Measurements from ENCODE around the gene C22orf39.
A peak's percentile ranks its signal among the peaks of the same experiment; 100 is the strongest.
"Not testable (repeated sequence)": the region's sequence is repeated elsewhere in the genome, so short reads cannot be mapped to it uniquely, and the experiment has no call there.

C22orf39 gene

GRCh38 chr22:19450363-19451175, 3.1 kb upstream of the C22orf39 start:
- DNase-seq: no peak

DNA sequence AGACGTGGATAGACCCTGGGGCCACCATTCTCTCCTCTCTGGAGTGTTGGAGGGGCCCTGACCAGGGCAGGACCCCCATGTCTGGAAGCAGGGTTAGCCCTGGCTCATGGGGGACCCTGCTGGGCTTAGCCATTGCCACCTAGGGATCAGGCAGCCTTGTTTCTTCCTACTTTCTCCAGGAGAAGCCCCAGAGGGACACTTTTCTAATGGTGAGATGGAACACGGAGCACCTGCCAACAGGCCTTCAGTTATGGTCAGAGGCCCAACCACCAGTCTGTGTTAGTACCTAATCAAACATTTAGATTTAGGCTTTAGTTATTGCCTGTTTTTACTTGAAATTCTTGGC, 1.9 kb upstream of the C22orf39 start:
- no peak for DNase-seq

DNA sequence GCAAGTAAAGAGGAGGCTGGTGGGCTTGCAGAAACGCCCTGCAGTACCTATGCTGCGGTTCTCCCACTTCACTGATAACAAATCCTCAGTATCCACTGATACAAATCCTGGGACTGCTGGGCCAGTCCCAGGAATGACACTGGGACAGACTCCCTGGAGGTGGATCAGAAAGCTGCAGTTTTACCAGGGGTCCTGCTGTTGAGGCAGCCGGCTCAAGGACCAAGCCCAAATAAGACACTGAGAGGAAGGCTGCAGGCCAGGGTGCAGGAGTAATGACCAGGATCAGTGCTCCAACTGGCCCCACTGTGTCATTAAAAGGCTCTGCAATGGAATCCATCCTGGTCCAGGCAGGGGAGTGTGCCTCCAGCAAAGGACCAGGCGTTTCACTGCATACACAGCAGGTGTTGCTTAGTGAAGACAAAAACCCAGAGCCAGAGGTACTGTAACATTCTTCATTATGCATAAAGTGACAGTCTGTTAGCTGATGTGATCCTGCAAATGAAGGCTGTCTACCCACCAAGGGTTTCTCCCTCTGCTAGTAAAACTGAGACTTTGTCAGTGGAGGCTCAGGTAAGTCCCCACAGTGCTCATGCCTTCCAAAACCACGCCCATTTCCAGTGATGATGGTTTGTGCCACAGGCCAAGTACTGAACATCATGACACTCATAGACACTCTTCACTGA, 1.4 kb upstream of the C22orf39 start:
- no peak for DNase-seq

GRCh38 chr22:19448076-19448607, 631 bp upstream of the C22orf39 start:
- peak; percentile 63 for DNase-seq

DNA sequence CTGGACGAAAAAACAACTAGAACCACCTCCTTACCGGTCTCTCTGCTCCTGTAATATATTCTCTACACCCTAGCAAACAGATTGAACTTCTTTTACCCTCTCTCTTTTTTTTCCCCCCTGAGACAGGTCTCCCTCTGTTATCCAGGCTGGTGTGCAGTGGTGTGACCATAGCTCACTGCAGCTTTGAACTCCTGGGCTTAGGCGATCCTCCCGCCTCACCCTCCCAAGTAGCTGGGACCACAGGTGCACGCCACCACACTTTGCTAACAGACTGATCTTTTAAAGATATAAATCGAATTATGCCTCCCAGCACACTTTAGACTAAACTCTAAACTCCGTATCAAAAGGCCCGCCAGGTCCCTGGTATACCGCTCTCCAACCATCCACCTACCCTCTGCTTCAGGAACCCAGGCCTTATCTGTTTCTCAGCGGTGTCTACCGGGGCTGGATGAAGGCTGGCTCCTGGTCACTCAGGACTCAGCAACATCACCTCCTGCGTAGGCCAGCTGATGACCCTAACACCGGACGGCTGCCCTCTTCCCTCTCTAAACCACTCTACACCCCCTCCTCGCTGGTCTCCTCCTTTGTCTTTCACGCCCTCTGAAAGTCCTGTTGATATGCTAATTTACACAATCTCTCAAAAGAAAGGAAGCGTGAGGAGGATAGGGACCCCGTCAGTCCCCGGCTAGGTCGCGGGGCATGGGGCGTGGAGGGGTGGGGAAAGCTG, 745 bp downstream of the C22orf39 start:
- DNase-seq: no peak

GRCh38 chr22:19445279-19445982, 2.1 kb downstream of the C22orf39 start:
- DNase-seq: not testable (repeated sequence)

- no peak for DNase-seq
Measured at GRCh38 chr22:19443544-19444211, 3.8 kb downstream of the C22orf39 start.

DNA sequence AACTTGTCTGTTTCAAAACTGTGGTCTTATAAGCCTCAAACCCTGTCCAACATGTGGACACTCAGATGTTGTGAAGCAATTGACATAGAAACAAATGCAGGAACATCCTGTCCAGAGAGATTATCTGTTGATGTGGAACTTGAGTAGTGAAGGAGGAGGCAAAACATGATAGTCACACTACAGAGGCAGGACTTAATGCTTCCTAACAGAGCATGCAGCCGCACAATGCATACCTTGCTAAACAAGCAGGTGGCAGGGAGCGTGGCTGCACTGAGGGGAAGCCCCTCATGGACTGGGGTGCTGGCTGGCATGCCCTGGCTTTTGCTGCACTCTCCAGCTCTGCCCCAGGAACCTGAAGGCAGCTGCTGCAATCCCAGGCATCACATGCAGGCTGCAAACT, 5.3 kb downstream of the C22orf39 start:
- no peak for DNase-seq

DNA sequence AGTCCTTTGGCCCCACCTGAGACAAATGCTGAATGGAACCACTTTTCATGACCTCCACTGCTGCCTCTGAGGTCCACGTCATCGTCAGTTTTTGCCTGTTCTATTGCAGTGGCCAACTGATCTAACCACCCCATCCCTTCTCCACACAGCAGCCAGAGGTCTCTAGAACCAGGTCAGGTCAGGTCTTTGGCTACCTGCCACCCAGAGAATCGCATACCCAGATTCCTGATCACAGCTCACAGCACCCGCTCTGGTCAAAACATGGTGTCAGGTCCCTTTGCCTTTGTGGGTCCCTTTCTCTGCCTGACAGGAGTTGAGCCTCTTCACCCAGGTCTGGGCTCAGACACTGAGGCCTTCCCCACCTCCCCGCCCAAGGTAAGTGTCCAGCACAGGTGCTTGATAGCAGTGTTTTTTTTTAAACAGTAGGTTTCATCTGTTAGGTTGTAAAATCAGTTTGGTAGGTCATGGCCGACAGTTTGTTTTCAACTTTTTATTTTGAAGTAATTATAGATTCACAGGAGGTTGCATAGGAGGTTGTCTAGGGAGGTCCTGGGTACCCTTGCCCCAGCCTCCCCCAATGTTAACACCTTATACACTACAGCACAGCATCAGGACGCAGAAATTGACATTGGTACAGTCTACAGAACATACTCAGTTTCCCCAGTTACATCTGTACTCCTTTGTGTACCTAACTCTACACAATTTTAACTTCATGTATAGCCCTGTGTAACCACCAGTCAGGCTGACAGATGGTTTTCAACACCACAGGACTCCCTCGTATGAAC, 6.9 kb downstream of the C22orf39 start:
- no peak for DNase-seq

GRCh38 chr22:19438298-19438697, 9.2 kb downstream of the C22orf39 start:
- no peak for DNase-seq

DNA sequence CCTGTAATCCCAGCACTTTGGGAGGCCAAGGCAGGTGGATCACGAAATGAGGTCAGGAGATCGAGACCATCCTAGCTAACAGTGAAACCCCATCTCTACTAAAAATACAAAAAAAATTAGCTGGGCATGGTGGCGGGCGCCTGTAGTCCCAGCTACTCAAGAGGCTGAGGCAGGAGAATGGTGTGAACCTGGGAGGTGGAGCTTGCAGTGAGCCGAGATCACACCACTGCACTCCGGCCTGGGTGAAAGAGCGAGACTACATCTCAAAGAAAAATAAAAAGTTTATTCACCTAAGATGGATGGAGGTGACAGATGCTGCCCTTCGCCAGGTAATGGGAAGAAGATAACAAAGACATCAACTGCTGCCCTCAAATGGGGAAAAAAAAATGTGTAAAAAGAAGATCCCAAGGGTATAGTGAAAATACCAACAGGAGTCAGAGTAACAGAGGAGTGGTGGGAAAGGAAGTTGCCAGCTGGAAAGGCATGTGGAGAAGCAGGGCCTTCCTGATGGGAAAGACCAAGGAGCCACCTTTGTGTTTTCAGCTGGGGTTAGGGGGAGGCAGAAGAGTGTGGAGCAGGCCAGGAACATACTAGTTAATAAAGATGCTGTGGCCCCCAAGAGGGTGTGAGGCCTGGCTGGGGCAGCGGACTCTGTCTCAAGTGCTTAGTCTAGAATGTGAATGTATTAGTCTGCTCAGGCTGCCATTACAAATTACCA, 10.9 kb downstream of the C22orf39 start:
- not testable (repeated sequence) for DNase-seq

DNA sequence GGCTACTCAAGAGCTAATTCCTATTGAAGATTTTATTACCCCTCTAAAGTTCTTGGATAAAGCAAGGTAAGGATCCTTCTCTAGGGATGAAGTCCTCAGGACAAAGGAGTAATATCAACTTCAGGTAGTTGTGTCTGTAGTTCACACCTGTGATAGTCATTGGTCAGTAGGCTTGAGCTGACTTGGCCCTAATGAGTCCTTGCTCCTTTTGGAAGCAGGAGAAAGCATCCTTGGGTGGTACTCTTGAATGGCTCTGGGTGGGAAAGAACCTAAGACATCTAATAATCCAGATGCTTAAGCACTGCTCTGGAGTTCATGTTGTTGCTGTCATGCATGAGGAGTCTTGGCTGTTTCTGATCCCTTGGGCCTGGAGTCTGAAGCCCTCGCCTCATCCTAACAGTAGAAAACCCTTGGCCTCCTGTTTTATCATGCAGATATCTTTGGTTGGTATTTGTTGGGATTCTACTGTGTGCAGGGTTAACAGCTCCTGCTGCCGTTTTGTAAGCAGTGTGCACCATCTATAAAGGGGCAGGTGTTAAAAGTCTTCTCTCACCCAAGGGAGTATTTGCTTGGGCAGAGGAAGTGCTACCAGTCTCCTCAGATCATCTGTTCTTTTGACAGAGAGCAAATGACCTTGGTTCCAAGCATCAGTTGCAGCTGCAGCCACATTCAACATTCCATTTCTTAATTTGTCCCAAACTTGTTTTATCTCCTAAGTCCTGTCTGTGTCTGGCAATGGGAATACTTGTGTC, 12.5 kb downstream of the C22orf39 start:
- no peak for DNase-seq

- DNase-seq: no peak
Measured at GRCh38 chr22:19434401-19434800, 13.1 kb downstream of the C22orf39 start.

DNA sequence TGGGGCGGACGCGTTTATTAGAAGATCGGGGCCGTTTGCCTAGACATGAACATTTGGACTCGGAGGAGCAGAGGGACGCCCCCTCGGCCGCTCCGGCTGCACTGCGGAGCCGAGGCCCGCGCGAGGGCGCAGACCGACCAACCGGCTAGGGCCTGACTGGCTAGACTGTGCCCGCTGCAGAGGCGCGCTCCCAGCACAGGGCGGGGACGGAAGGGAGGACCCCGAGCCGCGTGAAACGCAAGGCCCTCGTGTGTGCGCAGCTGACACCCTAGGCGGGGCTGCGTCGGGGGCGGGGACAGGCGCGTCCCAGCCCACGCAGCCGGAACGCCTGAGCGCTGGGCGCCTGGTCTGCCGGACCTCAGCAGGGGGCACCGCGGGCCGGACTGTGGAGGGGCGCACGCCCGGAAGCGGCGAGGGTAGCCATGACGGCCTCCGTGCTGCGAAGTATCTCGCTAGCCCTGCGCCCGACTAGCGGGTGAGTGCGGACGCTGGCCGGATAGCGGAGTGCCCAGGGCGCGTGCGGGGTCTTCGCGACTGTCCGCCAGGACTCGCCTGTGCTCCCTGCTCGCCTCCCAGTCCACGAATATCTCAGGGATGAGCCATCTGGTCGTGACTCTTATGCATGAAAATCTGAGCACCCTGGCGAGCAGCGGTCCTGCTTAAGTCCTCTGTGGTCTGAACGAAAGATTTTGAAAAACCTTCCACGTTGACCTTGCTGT, 15.2 kb downstream of the C22orf39 start, which contains the start of gene MRPL40:
Gene MRPL40, plus strand, starts transcription at position 413 of the 719 bp plus-strand sequence. Its CDS starts 10 bp downstream, at position 423.
- peak; percentile 90 for DNase-seq

DNA sequence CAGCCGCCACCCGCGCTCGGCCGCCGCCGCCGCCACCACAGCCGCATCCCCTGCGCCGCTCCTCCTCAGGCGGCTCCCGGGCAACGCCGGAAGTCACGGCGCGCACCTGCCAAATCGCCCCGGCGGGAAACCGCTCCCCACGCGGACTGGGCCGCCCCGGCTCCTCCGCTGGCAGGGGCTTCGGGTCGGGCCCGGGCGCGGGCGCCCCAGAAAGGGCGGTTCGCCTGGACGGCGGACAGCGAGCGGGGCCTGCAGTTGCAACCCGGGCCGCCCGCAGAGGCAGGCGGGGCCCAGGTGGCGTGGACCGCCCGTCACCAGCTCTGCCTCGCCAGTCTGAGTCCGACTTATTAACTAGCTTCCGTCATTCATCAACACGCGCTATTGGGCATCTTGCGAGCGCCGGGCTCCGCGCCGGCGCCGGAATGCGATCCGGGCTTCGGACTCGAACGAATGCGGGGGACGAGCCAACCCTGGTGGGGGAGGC, 15.8 kb downstream of the C22orf39 start, which contains the start of gene HIRA:
Gene HIRA, minus strand, starts transcription at position 85 of the 484 bp plus-strand sequence. CDS start 257 bp downstream, outside the sequence.
- DNase-seq: peak; percentile 49

DNA sequence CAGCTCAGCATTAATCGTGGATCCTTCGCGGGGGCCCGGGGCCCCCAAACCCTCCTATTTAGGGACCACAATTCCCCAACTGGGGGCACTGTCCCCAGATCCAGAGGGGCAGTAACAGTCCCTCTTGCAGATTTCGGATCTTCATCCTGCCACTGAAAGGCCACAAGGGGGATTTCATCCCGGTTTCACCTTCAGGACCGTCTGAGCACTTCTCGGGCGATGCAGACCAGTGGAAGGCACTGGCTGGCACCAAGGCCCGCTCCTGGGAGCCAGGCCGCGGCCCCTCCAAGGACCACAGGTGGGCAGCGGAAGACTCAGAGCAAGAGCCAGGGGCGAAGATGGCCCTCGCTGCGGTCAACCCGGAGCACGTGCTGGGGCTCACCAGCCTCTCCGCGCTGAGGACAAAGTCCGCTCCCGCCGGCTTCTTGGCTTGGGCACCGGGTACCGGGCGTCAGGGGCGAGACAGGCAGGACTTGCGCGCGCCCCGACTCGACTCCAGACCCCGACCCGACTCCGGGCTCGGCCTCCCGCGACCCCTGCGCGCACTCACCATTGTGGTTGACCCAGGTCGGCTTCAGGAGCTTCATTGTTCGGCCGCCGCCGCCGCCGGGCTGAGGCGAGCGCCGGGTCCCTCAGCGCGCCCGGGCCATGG, 16.5 kb downstream of the C22orf39 start:
- DNase-seq: no peak

DNA sequence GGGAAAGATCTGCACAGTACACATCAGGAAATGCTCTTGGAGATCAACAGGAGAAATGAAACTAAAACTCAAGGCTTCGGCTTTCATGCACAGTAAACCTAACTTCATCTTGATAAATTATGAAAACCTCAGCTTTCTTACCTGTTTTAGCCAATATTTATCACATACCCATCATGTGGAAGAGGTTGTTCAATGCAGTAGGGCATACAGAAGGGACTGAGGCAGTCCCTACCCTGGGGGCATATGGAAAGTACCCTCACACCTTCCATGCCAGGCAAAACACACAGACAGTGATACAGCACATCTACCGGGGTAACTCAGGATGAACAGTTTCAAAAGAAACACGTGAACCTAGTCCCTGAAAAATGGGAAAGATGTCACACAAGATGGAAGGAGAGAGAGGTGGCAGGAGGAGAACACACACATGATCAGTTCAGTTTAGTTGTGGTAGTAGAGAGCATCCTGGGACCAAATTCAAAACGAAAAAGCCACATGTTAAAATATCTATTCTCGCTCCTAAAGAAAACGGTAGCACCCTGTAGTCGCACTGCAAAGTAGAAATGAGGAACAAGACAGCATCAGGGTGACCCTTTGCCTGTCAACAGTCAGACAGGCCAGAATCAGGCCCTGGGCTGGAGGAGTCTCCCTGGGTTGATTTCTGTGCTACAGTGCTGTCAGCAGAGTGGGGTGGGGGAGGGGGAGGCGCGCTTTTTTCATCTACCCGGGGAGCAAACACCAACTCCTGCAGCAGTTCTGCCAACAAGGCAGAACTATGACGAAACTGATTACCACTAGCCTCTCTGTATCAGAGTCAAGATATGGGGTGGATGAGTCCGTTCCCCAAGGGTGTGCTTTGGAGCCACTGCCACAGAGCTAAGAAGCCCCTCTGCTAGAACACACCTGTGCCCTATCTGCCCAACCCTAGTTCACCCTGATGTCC, 17.3 kb downstream of the C22orf39 start:
- no peak for DNase-seq

Measured in NCI-H1105 (cell line).